GM12878 (cell line): ENCODE results near the gene DNASE1L1. TPM values are rescaled to one million over a fixed set of nuclear protein-coding genes. Genes with fewer than 3 reads are reported as not detected.
A peak's percentile ranks its signal among the peaks of the same experiment; 100 is the strongest.

Source experiments
- ATAC-seq: fragments of 200-7000 bp; cut with Tn5 transposase; 3 replicates; pipeline ENCODE4 v1.9.1; 2020; ENCODE audit warnings: mild to moderate bottlenecking, moderate library complexity
- BruUV-seq: library from RNA; stranded (reverse); fragments of 400-500 nt; replicated peaks from 2 replicates; lab custom pipeline; 2021; lab: Mats Ljungman, UMichigan
- CTCF ChIA-PET: fragments of 300-600 bp; sonication (Branson Sonifier 250); formaldehyde crosslinking; extraction: SDS; loops from one replicate; lab custom pipeline; 2021; ENCODE audit warnings: inconsistent platforms; lab: Yijun Ruan, JAX
- POLR2A ChIA-PET: fragments of 350-600 bp; formaldehyde crosslinking; extraction: SDS; loops from one replicate; lab custom pipeline; 2021; ENCODE audit warnings: inconsistent platforms; lab: Charles Lee
- RAD21 ChIA-PET: fragments of 300-600 bp; sonication (Branson Sonifier 250); formaldehyde crosslinking; loops from one replicate; lab custom pipeline; 2023; ENCODE audit warnings: antibody characterized with exemption; ENCODE audit not compliant: unreplicated experiment; lab: Charles Lee
- SMC1A ChIA-PET: fragments of 300-600 bp; sonication (Branson Sonifier 250); formaldehyde crosslinking; loops from one replicate; lab custom pipeline; 2023; ENCODE audit not compliant: unreplicated experiment, uncharacterized antibody; lab: Charles Lee
- DNase-seq: peaks from one replicate; pipeline ENCODE4 v3.0.0-alpha.2; 2011; ENCODE audit warnings: low read depth, low spot score
- FAIRE-seq: peaks from 3 replicates; lab custom pipeline; 2011; peaks lifted over from hg19 to GRCh38; lab: Jason Lieb, UNC
- H2AFZ ChIP-seq: 2 replicates; pipeline ENCODE4 v1.6.0; 2011; ENCODE audit warnings: low read depth, low read length, control low read depth; ENCODE audit not compliant: control insufficient read depth
- H3K27ac ChIP-seq: 2 replicates; pipeline ENCODE4 v1.5.1; 2011; ENCODE audit warnings: control low read depth; ENCODE audit not compliant: control insufficient read depth, insufficient read depth
- H3K27me3 ChIP-seq, 2 experiments: replicated peaks in 1 of 2; 2 replicates each; pipeline versions ENCODE4 v1.6.0 to v1.6.1; 2011; ENCODE audit warnings: low read length in 1 of 2; ENCODE audit not compliant: control insufficient read depth in 2 of 2, insufficient read depth in 2 of 2
- H3K36me3 ChIP-seq, 2 experiments: 2 replicates each; pipeline ENCODE4 v1.5.1; 2011; ENCODE audit warnings: low read length in 1 of 2; ENCODE audit not compliant: control insufficient read depth in 2 of 2, insufficient read depth in 2 of 2
- H3K4me1 ChIP-seq: 2 replicates; pipeline ENCODE4 v1.6.1; 2011; ENCODE audit warnings: mild to moderate bottlenecking, low read length, moderate library complexity, mixed read lengths; ENCODE audit not compliant: control insufficient read depth, insufficient read depth
- H3K4me2 ChIP-seq: 2 replicates; pipeline ENCODE4 v1.6.0; 2011; ENCODE audit warnings: control low read depth; ENCODE audit not compliant: control insufficient read depth, insufficient read depth
- H3K4me3 ChIP-seq: fragments of 200-600 bp; sonication (generic); 2 replicates; pipeline ENCODE4 v1.5.1; 2016
- H3K79me2 ChIP-seq: 2 replicates; pipeline ENCODE4 v1.6.0; 2011; ENCODE audit warnings: low read length; ENCODE audit not compliant: control insufficient read depth, insufficient read depth
- H3K9ac ChIP-seq: 2 replicates; pipeline ENCODE4 v1.8.0; 2011; ENCODE audit warnings: low read length, control low read depth, mixed read lengths; ENCODE audit not compliant: control insufficient read depth, insufficient read depth
- H3K9me3 ChIP-seq: replicated peaks from 3 replicates; pipeline ENCODE4 v1.5.1; 2011; ENCODE audit warnings: mild to moderate bottlenecking, low read length; ENCODE audit not compliant: control insufficient read depth, insufficient read depth
- H4K20me1 ChIP-seq: 2 replicates; pipeline ENCODE4 v1.6.0; 2011; ENCODE audit not compliant: control insufficient read depth, insufficient read depth
- EGR1 ChIP-seq, 2 experiments: IDR thresholded peaks; 1 replicate in 1 of 2; 2 replicates in 1 of 2; pipeline ENCODE4 v1.6.1; 2011 to 2012; ENCODE audit warnings: low read depth in 2 of 2, low read length in 2 of 2, borderline replicate concordance in 1 of 2, mild to moderate bottlenecking in 1 of 2, moderate library complexity in 1 of 2
- IKZF1 ChIP-seq: fragments of 450-650 bp; conservative IDR thresholded peaks from 2 replicates; pipeline ENCODE4 v1.6.1; 2017; ENCODE audit warnings: antibody characterized with exemption, mild to moderate bottlenecking
- JUND ChIP-seq: IDR thresholded peaks from 2 replicates; pipeline ENCODE4 v1.6.1; 2012; ENCODE audit warnings: low read depth, mild to moderate bottlenecking, low read length, improper control_type of control experiment, moderate library complexity
- POLR2A ChIP-seq: IDR thresholded peaks from 2 replicates; pipeline ENCODE4 v1.6.1; 2011; ENCODE audit warnings: low read depth, mild to moderate bottlenecking, low read length
- POLR2AphosphoS2 ChIP-seq: IDR thresholded peaks from 2 replicates; pipeline ENCODE4 v1.6.1; 2011; ENCODE audit warnings: low read depth, mild to moderate bottlenecking, low read length, improper control_type of control experiment, moderate library complexity
- WGBS: methylation state at CpG from one replicate; pipeline ENCODE4 v1.1.6; 2016; ENCODE audit warnings: low lambda C conversion rate; ENCODE audit not compliant: insufficient replicate concordance, insufficient coverage; ENCODE audit errors: missing lambda C conversion rate; 5-methylcytosine and 5-hydroxymethylcytosine counted together
- in situ Hi-C: fragments of 300-500 bp; cut with MboI; formaldehyde crosslinking; loops from 9 replicates; pipeline ENCODE4 v1.14.3; 2018; ENCODE audit warnings: mixed read lengths
- intact Hi-C: fragments of 100-400 bp; cut with micrococcal nuclease; formaldehyde crosslinking; loops from one replicate; pipeline ENCODE4 v1.14.2; 2022; ENCODE audit not compliant: unreplicated experiment
- polyA plus RNA-seq, 11 experiments: library from polyadenylated mRNA; depleted of rRNA in 4 of 11; unstranded in 6 of 11; stranded (reverse) in 5 of 11; fragments of >200 nt; fragmentation: Nextera tagmentation in 4 of 11; fragmentation: Illumina TruSeq in 1 of 11; extraction: Ambion mirVana in 4 of 11; extraction: Trizol in 1 of 11; gene quantifications; 1 replicate in 1 of 11; 2 replicates in 10 of 11; pipeline versions ENCODE4 v1.2.1 to v1.2.3, GENCODE V29; 2011 to 2016; ENCODE audit warnings: inconsistent platforms in 2 of 11, missing spikeins in 2 of 11, low read depth in 1 of 11
- total RNA-seq, 4 experiments: library from RNA; depleted of rRNA in 3 of 4; stranded (reverse); fragments of >200 nt in 3 of 4; fragmentation: Illumina TruSeq in 1 of 4; extraction: Trizol in 1 of 4; gene quantifications; 2 replicates each; pipeline versions ENCODE4 v1.2.1 to v1.2.3, GENCODE V29; 2013 to 2021
- TF ChIP-seq, protein P1 (sequence below): fragments of 450-650 bp; IDR thresholded peaks from 2 replicates; pipeline ENCODE4 v1.6.1; 2017; ENCODE audit warnings: antibody characterized with exemption, mild to moderate bottlenecking, moderate library complexity
- TF ChIP-seq, protein P2 (sequence below): IDR thresholded peaks from 2 replicates; pipeline ENCODE4 v1.6.1; 2012; ENCODE audit warnings: low read depth, low read length, improper control_type of control experiment

The DNASE1L1 gene
- total and polyA plus RNA-seq, 10 of the 15 experiments (the other 5 are each of a cell fraction or from before 2014, with no cell fraction given) = 0.60 to 22.7 (median 6.8) TPM

DNA sequence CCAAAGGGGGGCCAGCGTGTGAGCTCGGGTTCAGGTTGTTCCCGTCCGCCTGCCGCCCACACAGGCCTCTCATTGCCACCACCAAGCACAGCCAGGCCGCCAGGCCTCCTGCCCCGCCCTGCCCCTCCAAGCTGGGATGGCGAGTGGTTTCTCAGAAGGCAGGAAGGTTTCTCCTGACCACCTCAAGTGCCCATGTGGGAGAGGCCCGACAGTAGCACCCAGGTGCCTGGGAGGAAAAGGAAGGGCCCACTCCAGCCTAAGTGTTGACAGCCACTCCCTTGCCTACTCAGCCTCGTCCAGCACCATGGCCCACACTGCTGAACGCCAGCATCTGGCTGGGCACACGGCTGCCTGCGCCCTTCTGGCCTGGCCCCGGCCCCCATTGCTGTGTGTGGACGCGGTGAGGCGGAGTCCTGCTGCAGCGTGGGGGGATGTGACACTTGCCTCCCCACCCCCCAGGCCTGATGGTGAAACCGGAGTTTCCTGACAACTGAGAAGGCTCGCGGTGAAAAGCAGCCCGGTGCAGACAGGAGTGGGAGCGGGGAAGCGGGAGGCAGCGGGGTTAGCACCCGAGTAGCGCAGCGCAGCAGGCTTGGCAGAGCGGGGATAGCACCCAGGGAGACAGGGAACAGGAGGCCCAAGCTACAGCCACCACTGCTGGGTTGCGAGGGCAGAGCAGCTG is 53.8 kb downstream of the DNASE1L1 start:
- H3K36me3 ChIP-seq = peaks cover 0 to 61% of the 10 kb centered on the region in 2 experiments; a peak in 2 of 4 replicates
- H2AFZ ChIP-seq = no peak overlapping the region
- no peaks in the 10 kb centered on the region for H3K4me1 ChIP-seq
- H3K9ac ChIP-seq = no peak overlapping the region
- H3K27me3 ChIP-seq = no peaks in the 10 kb centered on the region
- ChIA-PET RAD21 (no interaction called here), SMC1A (no interaction called here), POLR2A (no interaction called here), CTCF (no interaction called here)
- H3K9me3 ChIP-seq = no peaks in the 10 kb centered on the region; the same call in 2 of the 3 replicates
- FAIRE-seq (no peak), ATAC-seq (no peak), DNase-seq (no peak)
- H4K20me1 ChIP-seq = no peaks in the 10 kb centered on the region
- H3K27ac ChIP-seq = no peak overlapping the region
- TF ChIP-seq, protein P1, sequence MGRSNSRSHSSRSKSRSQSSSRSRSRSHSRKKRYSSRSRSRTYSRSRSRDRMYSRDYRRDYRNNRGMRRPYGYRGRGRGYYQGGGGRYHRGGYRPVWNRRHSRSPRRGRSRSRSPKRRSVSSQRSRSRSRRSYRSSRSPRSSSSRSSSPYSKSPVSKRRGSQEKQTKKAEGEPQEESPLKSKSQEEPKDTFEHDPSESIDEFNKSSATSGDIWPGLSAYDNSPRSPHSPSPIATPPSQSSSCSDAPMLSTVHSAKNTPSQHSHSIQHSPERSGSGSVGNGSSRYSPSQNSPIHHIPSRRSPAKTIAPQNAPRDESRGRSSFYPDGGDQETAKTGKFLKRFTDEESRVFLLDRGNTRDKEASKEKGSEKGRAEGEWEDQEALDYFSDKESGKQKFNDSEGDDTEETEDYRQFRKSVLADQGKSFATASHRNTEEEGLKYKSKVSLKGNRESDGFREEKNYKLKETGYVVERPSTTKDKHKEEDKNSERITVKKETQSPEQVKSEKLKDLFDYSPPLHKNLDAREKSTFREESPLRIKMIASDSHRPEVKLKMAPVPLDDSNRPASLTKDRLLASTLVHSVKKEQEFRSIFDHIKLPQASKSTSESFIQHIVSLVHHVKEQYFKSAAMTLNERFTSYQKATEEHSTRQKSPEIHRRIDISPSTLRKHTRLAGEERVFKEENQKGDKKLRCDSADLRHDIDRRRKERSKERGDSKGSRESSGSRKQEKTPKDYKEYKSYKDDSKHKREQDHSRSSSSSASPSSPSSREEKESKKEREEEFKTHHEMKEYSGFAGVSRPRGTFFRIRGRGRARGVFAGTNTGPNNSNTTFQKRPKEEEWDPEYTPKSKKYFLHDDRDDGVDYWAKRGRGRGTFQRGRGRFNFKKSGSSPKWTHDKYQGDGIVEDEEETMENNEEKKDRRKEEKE = no peak
- TF ChIP-seq, protein P2, sequence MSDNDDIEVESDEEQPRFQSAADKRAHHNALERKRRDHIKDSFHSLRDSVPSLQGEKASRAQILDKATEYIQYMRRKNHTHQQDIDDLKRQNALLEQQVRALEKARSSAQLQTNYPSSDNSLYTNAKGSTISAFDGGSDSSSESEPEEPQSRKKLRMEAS = no peak
- TF ChIP-seq IKZF1 (no peak), JUND (no peak), EGR1 (IDR thresholded peaks at IDR 0.05; ENCODE audit: borderline replicate concordance in 1 of 2, low read depth in 2 of 2, low read length in 2 of 2) (no peak), POLR2A (peak; percentile 29; the same call in 1 of the 2 replicates), POLR2AphosphoS2 (no peak)
- no TSS peak for BruUV-seq
- 76% methylated on average over 30 of the region's 30 CpGs for WGBS
- H3K4me2 ChIP-seq = no peak overlapping the region
- in situ Hi-C loops (no loop called here), intact Hi-C loops (no loop called here)
- H3K4me3 ChIP-seq = no peak overlapping the region
- H3K79me2 ChIP-seq = no peaks in the 10 kb centered on the region
